ENCODE data around the gene SH3PXD2A.

The SH3PXD2A gene

DNA sequence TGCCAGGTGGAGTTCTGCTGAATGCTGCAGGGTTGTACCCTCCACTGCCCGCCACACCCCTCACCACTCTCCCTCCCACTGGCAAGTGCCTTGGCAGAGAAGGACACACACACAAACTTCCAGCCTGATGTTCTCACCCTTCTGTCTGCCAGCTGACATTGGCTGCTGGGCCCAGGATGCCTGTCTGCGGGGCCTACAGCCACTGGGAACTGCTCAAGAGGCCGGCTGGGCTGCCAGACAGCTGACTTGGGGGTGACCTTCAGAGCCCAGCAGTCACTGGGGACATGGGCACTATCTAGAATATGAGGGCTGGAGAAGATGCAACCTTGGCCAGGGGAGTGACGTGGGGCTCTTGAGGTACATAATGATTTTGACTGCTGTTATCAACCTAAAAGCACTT lies 157.1 kb downstream of the SH3PXD2A start:
- DNase-seq, result no peak

DNA sequence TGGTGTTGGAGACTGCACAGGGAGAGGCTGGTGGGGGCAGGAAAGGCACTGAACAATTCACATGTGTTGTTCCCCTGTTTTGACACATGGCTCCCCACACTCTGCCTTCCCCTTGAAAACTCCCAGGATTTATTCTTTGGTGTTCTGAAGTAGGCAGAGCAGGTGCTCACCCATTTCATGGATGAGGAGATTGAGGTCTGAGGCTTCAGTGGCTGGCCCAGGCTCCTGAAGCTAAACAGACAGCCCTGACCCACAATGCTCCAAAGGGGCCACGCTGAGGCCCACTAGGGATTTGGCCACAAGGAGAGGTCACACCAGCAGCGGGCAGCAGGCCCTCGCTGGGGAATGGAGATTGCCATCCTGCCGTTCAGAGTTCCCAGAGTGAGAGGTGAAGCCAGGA lies 157.6 kb downstream of the SH3PXD2A start:
- no peak for DNase-seq

DNA sequence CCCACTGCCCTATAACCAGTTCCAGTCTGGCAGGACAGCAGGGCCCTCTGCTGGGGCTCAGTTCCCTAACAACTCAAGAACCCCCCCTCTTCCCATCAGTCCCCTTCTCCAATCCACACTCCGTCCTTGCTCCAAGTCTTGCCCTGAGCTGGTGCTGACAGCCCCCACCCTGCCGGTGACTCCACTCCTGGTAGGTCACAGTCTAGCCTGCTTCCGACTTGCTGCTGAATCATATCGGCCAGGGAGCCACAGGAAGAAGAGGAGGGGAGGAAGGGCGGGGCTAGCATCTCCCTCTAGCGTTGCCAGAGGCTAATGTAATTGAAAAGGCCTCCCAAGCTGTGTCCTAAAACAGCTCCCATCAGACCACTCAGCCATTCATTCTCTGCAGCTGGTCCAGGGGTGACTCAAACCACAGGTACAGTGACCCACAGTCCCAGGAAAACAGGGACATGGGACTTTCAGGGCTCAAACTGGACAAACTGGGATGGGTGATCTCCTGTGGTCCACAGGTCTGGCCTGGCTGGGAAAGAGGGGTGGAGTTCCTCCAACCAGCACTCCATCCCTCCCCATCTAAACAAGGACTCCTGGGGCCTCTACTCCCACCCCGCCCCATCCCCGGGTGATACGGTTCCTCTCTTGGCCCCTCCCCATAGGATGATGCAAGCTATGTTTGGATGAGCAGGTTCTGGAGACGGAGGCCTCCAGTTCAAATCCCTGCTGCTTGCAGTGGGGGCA lies 158.8 kb downstream of the SH3PXD2A start:
- DNase-seq, result no peak

DNA sequence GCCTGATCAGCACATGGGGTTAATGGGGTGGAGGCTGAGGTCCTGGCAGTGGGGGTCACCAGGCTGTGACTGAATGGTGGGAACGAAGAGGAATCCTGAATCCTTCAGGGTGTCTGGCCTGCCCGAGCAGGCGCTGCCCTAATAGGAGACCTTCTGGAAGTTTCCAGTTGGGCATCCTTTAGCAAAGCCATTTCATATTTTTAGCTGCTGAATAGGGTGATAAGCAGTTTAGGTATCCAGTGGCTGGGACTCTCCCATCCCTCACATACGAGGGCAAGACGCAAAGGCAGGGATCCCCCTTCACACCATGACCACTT lies 159.3 kb downstream of the SH3PXD2A start:
- DNase-seq, result no peak

- no peak for DNase-seq
Observed at GRCh38 chr10:103695584-103696005, 159.8 kb downstream of the SH3PXD2A start.

- no peak for DNase-seq
Observed at GRCh38 chr10:103693812-103694205, 161.6 kb downstream of the SH3PXD2A start.

GRCh38 chr10:103692952-103693811 lies 162.2 kb downstream of the SH3PXD2A start:
- no peak for DNase-seq

DNA sequence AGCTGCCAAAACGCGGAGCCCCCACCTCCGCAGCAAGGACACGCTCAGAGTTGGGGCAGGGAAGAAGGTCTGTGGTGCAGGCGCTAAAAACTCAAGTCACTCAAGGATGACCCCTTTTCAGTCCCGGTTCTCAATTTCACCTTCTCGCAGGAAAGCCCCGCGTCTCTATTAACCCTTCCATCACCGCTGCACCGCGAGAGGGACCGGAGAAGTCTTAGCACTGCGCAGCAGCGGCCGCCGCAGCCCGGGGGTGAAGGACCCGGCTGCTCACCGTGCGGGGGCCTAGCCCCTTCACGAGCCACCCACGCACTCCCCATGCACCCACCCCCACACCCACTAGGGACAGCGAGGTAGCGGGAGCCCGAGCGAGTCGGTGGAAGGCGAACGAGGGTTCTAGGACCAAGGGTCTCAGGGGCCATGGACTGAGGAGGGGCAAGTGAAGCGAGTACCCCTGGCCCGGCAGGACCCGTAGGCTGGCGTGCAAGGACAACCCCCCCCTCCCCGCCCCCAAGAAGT lies 162.9 kb downstream of the SH3PXD2A start:
- no peak for DNase-seq

DNA sequence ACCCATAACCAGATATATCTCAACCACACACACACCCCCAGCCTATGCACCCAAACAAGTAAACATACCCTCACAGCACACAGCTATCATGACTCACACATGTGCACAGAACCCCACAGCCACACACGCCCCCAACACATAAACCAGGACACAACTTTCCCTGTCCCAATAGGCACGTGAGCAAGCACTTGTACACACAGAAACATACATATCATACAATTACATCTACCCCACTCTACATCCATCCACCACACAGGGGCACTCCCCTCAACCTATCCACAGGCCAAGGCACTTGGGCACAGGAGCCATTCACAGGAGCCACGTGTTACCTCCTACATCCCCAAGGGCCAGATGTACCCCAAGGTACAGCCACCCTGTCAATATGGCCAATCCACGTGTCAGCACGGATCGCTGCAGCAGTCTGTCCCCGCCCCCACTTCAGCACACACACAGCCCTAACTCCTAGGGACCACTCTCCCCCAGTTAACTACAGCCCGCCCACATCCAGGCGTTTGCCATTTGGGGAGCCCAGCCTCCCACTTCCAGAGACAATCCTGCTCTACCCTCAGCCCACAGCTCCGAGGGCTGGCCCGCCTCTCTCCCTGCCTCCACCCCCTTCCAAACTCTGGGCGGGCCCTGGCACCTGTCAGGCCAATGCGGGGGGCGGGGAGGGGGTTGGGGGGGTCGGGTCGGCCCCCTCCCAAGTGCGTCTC lies 163.5 kb downstream of the SH3PXD2A start:
- DNase-seq, result no peak

DNA sequence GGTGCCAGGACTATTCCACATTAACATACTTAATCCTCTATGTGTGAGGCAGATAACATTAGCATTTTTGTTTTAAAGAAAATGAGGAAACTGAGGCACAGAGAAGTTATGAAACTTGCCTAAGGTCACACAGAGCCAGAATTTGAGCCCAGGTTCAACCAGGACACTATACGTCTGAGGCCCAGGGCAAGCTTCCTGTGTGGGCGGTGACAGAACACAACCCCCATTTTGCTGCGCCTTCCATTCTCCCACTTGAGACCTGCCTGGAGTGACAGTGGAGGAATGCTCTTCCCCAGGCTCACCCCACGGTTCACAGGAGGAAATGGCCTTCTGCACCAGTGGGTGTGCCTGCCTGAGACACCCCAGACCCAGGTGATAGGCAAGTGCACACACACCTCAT lies 164.1 kb downstream of the SH3PXD2A start:
- DNase-seq, result no peak

- no peak for DNase-seq
Observed at GRCh38 chr10:103690281-103690680, 165.1 kb downstream of the SH3PXD2A start.

GRCh38 chr10:103688491-103688890 lies 166.9 kb downstream of the SH3PXD2A start:
- no peak for DNase-seq

GRCh38 chr10:103687718-103688117 lies 167.7 kb downstream of the SH3PXD2A start:
- no peak for DNase-seq

DNA sequence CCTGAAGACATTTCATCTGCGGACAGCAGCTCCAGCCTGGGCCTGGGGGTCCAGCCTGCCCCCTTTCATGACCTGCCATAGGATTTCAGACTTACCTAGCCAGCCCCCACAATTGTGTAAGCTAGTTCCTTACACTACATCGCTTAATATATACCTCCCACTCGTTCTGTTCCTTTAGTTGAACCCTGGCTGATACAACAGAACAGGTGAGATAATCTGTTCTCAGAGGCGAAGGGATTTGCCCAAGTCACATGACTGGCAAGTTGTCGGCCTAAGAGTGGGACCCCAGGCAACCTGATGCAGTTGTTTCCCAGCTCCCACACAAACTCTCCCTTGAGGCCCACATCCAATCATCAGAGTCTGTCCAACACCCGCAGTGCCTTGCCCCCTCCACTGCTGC lies 168.2 kb downstream of the SH3PXD2A start:
- no peak for DNase-seq

DNA sequence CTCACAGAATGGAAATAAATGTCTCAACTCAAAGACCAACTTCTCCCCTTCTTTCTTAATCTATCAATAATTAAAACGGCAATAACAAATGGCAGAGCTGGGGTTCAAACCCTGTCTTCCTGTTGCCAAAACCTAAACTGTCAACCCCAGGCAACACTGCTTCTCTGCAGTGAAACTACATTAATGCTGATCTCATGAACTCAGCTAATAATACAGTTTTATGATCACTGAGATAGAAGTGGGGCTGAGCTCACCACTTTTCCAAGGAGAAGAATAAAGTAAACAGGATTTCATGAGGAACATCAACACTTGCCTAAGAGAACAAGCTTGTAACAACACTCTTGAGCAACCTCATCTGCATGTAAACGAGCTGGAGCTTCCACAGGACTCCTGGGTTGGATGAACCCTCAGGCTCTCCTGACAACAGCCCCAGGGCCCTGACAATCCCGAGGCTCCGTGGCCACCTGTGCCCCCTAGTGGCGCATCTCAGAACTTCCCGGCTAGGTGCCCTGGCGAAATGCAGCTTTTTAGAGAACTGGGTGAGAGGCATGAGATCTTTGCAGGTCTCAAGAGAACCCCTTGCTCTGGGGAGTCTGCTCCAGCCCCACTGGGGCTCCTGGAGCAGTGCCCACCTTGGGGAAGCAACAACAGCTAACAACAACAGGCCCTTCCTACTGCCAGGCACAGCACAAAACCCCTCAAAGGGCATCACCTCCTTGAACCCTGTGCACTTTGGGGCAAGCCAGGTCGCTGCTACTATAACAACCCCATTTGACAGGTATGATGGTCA lies 169.3 kb downstream of the SH3PXD2A start:
- peak in 1 of 2 experiments; percentile 3 for DNase-seq

DNA sequence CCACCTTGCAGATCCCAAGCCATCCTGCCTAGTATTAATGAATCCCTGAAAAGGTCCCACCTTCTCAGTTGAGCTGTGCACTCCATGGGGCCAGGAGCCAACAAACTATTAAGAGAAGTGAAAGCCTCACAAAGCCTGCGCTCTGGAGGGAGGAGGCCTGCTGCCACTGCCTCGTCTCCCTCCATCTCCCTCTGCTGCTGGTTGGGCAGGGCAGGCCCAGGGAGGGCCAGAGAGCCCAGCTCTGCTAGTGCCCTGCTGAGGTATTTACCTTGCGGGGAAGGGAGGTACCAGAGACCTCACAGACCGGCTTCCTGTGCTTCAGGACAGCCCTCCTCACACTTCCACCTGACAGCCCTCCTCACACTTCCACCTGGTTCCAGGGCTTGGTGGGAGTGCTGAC lies 171.5 kb downstream of the SH3PXD2A start:
- DNase-seq, result no peak

- no peak for DNase-seq
Observed at GRCh38 chr10:103682631-103683030, 172.7 kb downstream of the SH3PXD2A start.

DNA sequence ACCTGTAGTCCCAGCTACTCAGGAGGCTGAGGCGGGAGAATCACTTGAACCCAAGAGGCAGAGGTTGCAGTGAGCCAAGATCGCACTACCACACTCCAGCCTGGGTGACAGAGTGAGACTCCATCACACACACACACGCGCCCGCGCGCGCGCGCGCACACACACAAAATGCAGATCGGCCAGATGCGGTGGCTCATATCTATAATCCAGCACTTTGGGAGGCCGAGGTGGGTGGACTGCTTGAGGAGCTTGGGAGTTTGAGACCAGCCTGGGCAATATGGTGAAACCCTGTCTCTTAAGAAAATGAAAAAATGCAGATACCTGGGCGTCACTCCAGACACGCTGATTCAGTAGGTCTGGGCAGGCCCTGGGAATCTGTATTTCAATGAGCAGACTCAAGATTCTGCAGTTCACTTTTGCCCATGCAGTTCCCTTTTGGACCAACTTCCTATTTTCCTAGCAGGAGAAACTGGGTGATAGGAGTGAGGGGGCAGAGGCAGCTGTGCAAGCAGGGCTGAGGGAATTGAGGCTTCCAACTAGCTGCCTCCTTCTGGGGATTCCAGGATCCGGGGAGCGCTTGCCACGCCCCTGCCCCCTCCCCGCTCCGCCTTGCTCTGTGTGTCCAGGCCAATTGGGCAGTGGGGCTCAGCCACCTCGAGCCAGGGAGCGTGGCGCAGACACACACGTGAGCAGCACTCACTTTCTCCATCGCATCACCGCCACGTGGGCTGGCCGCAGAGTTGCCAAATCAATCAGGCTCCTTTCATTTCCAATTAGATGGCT lies 173.6 kb downstream of the SH3PXD2A start:
- no peak for DNase-seq

- DNase-seq, result no peak
Observed at GRCh38 chr10:103680869-103681236, 174.5 kb downstream of the SH3PXD2A start.

GRCh38 chr10:103679096-103679790 lies 176.1 kb downstream of the SH3PXD2A start:
- no peak for DNase-seq

DNA sequence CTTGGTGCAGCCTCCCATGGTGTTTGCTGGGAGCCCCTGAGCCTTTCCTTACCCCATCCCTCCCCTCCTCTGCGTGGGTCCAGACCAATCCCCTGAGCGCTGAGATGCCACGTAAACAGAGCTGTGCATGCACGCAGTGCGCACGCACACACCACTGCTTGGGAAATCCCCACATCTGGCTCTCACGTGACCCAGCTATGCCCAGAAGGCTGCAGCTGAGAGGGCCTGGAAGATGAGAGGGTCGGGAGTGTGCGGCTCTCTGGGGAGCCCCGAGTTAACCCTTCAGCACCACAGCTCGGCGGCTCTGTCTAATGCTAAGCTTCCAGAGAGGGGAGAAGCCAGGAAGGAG lies 177.2 kb downstream of the SH3PXD2A start:
- no peak for DNase-seq

All from NCI-H1930 (cell line).